Parathyroid adenoma (tissue), 2 donors: ENCODE results near the gene RMRP.

Experiments used
- H2AFZ ChIP-seq: fragments of 300-600 bp; sonication (generic); one replicate; pipeline ENCODE4 v1.7.0; 2017; ENCODE audit warnings: antibody characterized with exemption, mild to moderate bottlenecking
- H3K27ac ChIP-seq: fragments of 300-600 bp; sonication (generic); one replicate; pipeline ENCODE4 v1.7.0; 2017
- H3K27me3 ChIP-seq: fragments of 300-600 bp; sonication (generic); one replicate; pipeline ENCODE4 v1.7.0; 2017; ENCODE audit warnings: low read length; ENCODE audit not compliant: control insufficient read depth, insufficient read depth
- H3K36me3 ChIP-seq: fragments of 300-600 bp; sonication (generic); one replicate; pipeline ENCODE4 v1.7.0; 2017; ENCODE audit warnings: low read length; ENCODE audit not compliant: control insufficient read depth, insufficient read depth
- H3K4me1 ChIP-seq: fragments of 300-600 bp; sonication (generic); one replicate; pipeline ENCODE4 v1.7.0; 2017; ENCODE audit warnings: control low read depth
- H3K4me2 ChIP-seq: fragments of 300-600 bp; sonication (generic); one replicate; pipeline ENCODE4 v1.7.0; 2017; ENCODE audit warnings: low read length
- H3K4me3 ChIP-seq: fragments of 300-600 bp; sonication (generic); one replicate; pipeline ENCODE4 v1.7.0; 2017; ENCODE audit warnings: low read depth, low read length
- H3K79me2 ChIP-seq: fragments of 300-600 bp; sonication (generic); one replicate; pipeline ENCODE4 v1.7.0; 2017; ENCODE audit warnings: control low read depth
- H3K9ac ChIP-seq: fragments of 300-600 bp; sonication (generic); one replicate; pipeline ENCODE4 v1.7.0; 2017; ENCODE audit warnings: mild to moderate bottlenecking
- H3K9me3 ChIP-seq: fragments of 300-600 bp; sonication (generic); one replicate; pipeline ENCODE4 v1.7.0; 2017; ENCODE audit warnings: low read length; ENCODE audit not compliant: control insufficient read depth
- TF ChIP-seq, protein P1 (sequence below): fragments of 300-600 bp; sonication (generic); IDR thresholded peaks from one replicate; pipeline ENCODE4 v1.7.0; 2017; ENCODE audit warnings: antibody characterized with exemption, mild to moderate bottlenecking
- donor health status: primary hyperparathyroidism.

RMRP gene

DNA sequence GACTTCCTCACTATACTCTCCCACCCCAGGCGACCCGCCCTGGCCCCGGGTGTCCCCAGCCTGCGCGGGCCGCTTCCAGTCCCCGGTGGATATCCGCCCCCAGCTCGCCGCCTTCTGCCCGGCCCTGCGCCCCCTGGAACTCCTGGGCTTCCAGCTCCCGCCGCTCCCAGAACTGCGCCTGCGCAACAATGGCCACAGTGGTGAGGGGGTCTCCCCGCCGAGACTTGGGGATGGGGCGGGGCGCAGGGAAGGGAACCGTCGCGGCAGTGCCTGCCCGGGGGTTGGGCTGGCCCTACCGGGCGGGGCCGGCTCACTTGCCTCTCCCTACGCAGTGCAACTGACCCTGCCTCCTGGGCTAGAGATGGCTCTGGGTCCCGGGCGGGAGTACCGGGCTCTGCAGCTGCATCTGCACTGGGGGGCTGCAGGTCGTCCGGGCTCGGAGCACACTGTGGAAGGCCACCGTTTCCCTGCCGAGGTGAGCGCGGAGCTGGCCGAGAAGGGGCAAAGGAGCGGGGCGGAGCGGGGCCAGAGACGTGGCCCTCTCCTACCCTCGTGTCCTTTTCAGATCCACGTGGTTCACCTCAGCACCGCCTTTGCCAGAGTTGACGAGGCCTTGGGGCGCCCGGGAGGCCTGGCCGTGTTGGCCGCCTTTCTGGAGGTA, 18.0 kb upstream of the RMRP start:
- H3K36me3 ChIP-seq = no peaks in the 10 kb centered on the region
- peak overlapping the region; percentile 77 for H2AFZ ChIP-seq
- H3K9me3 ChIP-seq = no peaks in the 10 kb centered on the region
- peaks cover 7% of the 10 kb centered on the region for H3K4me1 ChIP-seq
- no peaks in the 10 kb centered on the region for H3K79me2 ChIP-seq
- H3K27ac ChIP-seq = no peak overlapping the region
- peak overlapping the region; percentile 63 for H3K4me2 ChIP-seq
- H3K27me3 ChIP-seq = no peaks in the 10 kb centered on the region
- peak overlapping the region; percentile 6 for H3K4me3 ChIP-seq
- no peak overlapping the region for H3K9ac ChIP-seq
- TF ChIP-seq, protein P1, sequence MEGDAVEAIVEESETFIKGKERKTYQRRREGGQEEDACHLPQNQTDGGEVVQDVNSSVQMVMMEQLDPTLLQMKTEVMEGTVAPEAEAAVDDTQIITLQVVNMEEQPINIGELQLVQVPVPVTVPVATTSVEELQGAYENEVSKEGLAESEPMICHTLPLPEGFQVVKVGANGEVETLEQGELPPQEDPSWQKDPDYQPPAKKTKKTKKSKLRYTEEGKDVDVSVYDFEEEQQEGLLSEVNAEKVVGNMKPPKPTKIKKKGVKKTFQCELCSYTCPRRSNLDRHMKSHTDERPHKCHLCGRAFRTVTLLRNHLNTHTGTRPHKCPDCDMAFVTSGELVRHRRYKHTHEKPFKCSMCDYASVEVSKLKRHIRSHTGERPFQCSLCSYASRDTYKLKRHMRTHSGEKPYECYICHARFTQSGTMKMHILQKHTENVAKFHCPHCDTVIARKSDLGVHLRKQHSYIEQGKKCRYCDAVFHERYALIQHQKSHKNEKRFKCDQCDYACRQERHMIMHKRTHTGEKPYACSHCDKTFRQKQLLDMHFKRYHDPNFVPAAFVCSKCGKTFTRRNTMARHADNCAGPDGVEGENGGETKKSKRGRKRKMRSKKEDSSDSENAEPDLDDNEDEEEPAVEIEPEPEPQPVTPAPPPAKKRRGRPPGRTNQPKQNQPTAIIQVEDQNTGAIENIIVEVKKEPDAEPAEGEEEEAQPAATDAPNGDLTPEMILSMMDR = no peak

DNA sequence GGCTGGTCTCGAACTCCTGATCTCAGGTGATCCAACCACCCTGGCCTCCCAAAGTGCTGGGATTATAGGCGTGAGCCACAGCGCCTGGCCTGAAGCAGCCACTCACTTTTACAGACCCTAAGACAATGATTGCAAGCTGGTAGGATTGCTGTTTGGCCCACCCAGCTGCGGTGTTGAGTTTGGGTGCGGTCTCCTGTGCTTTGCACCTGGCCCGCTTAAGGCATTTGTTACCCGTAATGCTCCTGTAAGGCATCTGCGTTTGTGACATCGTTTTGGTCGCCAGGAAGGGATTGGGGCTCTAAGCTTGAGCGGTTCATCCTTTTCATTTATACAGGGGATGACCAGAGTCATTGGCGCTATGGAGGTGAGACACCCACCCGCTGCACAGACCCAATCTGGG, 17.4 kb upstream of the RMRP start:
- Histone ChIP-seq H3K4me3 (no peak overlapping the region), H3K4me2 (peak overlapping the region; percentile 63), H3K27ac (no peak overlapping the region), H3K36me3 (no peaks in the 10 kb centered on the region), H3K27me3 (no peaks in the 10 kb centered on the region), H2AFZ (peak overlapping the region; percentile 77), H3K4me1 (peaks cover 7% of the 10 kb centered on the region), H3K9me3 (no peaks in the 10 kb centered on the region), H3K9ac (no peak overlapping the region), H3K79me2 (no peaks in the 10 kb centered on the region)
- TF ChIP-seq, protein P1 = no peak

DNA sequence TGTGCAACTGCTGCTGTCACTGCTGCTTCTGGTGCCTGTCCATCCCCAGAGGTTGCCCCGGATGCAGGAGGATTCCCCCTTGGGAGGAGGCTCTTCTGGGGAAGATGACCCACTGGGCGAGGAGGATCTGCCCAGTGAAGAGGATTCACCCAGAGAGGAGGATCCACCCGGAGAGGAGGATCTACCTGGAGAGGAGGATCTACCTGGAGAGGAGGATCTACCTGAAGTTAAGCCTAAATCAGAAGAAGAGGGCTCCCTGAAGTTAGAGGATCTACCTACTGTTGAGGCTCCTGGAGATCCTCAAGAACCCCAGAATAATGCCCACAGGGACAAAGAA, 16.2 kb upstream of the RMRP start:
- Histone ChIP-seq H3K79me2 (no peaks in the 10 kb centered on the region), H3K4me1 (peaks cover 7% of the 10 kb centered on the region), H3K9ac (no peak overlapping the region), H3K36me3 (no peaks in the 10 kb centered on the region), H2AFZ (peak overlapping the region; percentile 50), H3K4me3 (no peak overlapping the region), H3K27ac (no peak overlapping the region), H3K27me3 (no peaks in the 10 kb centered on the region), H3K4me2 (no peak overlapping the region), H3K9me3 (no peaks in the 10 kb centered on the region)
- TF ChIP-seq, protein P1 = no peak

DNA sequence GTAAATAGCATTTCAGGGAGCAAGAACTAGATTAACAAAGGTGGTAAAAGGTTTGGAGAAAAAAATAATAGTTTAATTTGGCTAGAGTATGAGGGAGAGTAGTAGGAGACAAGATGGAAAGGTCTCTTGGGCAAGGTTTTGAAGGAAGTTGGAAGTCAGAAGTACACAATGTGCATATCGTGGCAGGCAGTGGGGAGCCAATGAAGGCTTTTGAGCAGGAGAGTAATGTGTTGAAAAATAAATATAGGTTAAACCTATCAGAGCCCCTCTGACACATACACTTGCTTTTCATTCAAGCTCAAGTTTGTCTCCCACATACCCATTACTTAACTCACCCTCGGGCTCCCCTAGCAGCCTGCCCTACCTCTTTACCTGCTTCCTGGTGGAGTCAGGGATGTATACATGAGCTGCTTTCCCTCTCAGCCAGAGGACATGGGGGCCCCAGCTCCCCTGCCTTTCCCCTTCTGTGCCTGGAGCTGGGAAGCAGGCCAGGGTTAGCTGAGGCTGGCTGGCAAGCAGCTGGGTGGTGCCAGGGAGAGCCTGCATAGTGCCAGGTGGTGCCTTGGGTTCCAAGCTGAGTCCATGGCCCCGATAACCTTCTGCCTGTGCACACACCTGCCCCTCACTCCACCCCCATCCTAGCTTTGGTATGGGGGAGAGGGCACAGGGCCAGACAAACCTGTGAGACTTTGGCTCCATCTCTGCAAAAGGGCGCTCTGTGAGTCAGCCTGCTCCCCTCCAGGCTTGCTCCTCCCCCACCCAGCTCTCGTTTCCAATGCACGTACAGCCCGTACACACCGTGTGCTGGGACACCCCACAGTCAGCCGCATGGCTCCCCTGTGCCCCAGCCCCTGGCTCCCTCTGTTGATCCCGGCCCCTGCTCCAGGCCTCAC, 15.6 kb upstream of the RMRP start, which contains the start of gene CA9:
Gene CA9 (plus strand): TSS at position 797 of the 893 bp plus-strand sequence. CDS start 32 bp downstream, at position 829.
- no peaks in the 10 kb centered on the region for H3K27me3 ChIP-seq
- H3K4me1 ChIP-seq = peaks cover 7% of the 10 kb centered on the region
- no peak within 1 kb of the TSS for H3K27ac ChIP-seq
- no peaks in the 10 kb centered on the region for H3K9me3 ChIP-seq
- H3K79me2 ChIP-seq = no peaks in the 10 kb centered on the region
- H3K36me3 ChIP-seq = no peaks in the 10 kb centered on the region
- TF ChIP-seq, protein P1 = no peak
- H3K4me3 ChIP-seq = no peak within 1 kb of the TSS
- no peak within 1 kb of the TSS for H3K4me2 ChIP-seq
- no peak within 1 kb of the TSS for H3K9ac ChIP-seq
- H2AFZ ChIP-seq = peak within 1 kb of the TSS; percentile 50
